Measurements from ENCODE around the gene DKK3.

The DKK3 gene

GRCh38 chr11:12045914-12046635 lies 37.6 kb upstream of the DKK3 start:
- Histone ChIP-seq H3F3A (ENCODE audit: insufficient read depth) (no peaks in the 10 kb centered on the region), H3K9me2 (replicated peaks; ENCODE audit: insufficient read depth, low read length) (no peaks in the 10 kb centered on the region), H3K36me3 (ENCODE audit: low read length) (no peaks in the 10 kb centered on the region), H3K27me3 (ENCODE audit: low read length) (no peaks in the 10 kb centered on the region), H3K79me2 (ENCODE audit: insufficient read depth, low read length) (no peaks in the 10 kb centered on the region), H2AFZ (ENCODE audit: low read depth, low read length, severe bottlenecking) (no peak overlapping the region), H3K9ac (ENCODE audit: low read length) (no peak overlapping the region), H3K4me3 (ENCODE audit: insufficient read depth, low read length, poor library complexity, severe bottlenecking) (no peak overlapping the region), H4K20me1 (ENCODE audit: low read depth, low read length) (no peaks in the 10 kb centered on the region), H3K27ac (ENCODE audit: low read depth, low read length) (no peak overlapping the region), H3K4me2 (ENCODE audit: low read depth, low read length, poor library complexity, severe bottlenecking) (no peak overlapping the region), H3K9me3 (ENCODE audit: insufficient read depth, low read length) (no peaks in the 10 kb centered on the region)
- TF ChIP-seq, protein P1, sequence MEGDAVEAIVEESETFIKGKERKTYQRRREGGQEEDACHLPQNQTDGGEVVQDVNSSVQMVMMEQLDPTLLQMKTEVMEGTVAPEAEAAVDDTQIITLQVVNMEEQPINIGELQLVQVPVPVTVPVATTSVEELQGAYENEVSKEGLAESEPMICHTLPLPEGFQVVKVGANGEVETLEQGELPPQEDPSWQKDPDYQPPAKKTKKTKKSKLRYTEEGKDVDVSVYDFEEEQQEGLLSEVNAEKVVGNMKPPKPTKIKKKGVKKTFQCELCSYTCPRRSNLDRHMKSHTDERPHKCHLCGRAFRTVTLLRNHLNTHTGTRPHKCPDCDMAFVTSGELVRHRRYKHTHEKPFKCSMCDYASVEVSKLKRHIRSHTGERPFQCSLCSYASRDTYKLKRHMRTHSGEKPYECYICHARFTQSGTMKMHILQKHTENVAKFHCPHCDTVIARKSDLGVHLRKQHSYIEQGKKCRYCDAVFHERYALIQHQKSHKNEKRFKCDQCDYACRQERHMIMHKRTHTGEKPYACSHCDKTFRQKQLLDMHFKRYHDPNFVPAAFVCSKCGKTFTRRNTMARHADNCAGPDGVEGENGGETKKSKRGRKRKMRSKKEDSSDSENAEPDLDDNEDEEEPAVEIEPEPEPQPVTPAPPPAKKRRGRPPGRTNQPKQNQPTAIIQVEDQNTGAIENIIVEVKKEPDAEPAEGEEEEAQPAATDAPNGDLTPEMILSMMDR (IDR thresholded peaks at IDR 0.05; ENCODE audit: insufficient read depth, low read length, poor library complexity, severe bottlenecking) = no peak
- no peak for TF ChIP-seq EZH2phosphoT487 (conservative IDR thresholded peaks at IDR 0.05; ENCODE audit: low read length)

GRCh38 chr11:12044799-12045198 lies 36.4 kb upstream of the DKK3 start:
- Histone ChIP-seq H2AFZ (ENCODE audit: low read depth, low read length, severe bottlenecking) (no peak overlapping the region), H3K27me3 (ENCODE audit: low read length) (no peaks in the 10 kb centered on the region), H3K9me3 (ENCODE audit: insufficient read depth, low read length) (no peaks in the 10 kb centered on the region), H3F3A (ENCODE audit: insufficient read depth) (no peaks in the 10 kb centered on the region), H3K36me3 (ENCODE audit: low read length) (no peaks in the 10 kb centered on the region), H4K20me1 (ENCODE audit: low read depth, low read length) (no peaks in the 10 kb centered on the region), H3K9ac (ENCODE audit: low read length) (no peak overlapping the region), H3K4me2 (ENCODE audit: low read depth, low read length, poor library complexity, severe bottlenecking) (no peak overlapping the region), H3K4me3 (ENCODE audit: insufficient read depth, low read length, poor library complexity, severe bottlenecking) (no peak overlapping the region), H3K27ac (ENCODE audit: low read depth, low read length) (no peak overlapping the region), H3K9me2 (replicated peaks; ENCODE audit: insufficient read depth, low read length) (no peaks in the 10 kb centered on the region), H3K79me2 (ENCODE audit: insufficient read depth, low read length) (no peaks in the 10 kb centered on the region)
- no peak for TF ChIP-seq EZH2phosphoT487 (conservative IDR thresholded peaks at IDR 0.05; ENCODE audit: low read length)
- TF ChIP-seq, protein P1 (IDR thresholded peaks at IDR 0.05; ENCODE audit: insufficient read depth, low read length, poor library complexity, severe bottlenecking) = no peak

- Histone ChIP-seq H3K4me2 (ENCODE audit: low read depth, low read length, poor library complexity, severe bottlenecking) (no peak overlapping the region), H3F3A (ENCODE audit: insufficient read depth) (no peaks in the 10 kb centered on the region), H4K20me1 (ENCODE audit: low read depth, low read length) (no peaks in the 10 kb centered on the region), H3K4me3 (ENCODE audit: insufficient read depth, low read length, poor library complexity, severe bottlenecking) (no peak overlapping the region), H3K9me2 (replicated peaks; ENCODE audit: insufficient read depth, low read length) (no peaks in the 10 kb centered on the region), H3K79me2 (ENCODE audit: insufficient read depth, low read length) (no peaks in the 10 kb centered on the region), H3K9me3 (ENCODE audit: insufficient read depth, low read length) (no peaks in the 10 kb centered on the region), H3K36me3 (ENCODE audit: low read length) (no peaks in the 10 kb centered on the region), H3K9ac (ENCODE audit: low read length) (no peak overlapping the region), H3K27ac (ENCODE audit: low read depth, low read length) (no peak overlapping the region), H3K27me3 (ENCODE audit: low read length) (no peaks in the 10 kb centered on the region), H2AFZ (ENCODE audit: low read depth, low read length, severe bottlenecking) (no peak overlapping the region)
- TF ChIP-seq, protein P1 (IDR thresholded peaks at IDR 0.05; ENCODE audit: insufficient read depth, low read length, poor library complexity, severe bottlenecking) = peak; percentile 96
- no peak for TF ChIP-seq EZH2phosphoT487 (conservative IDR thresholded peaks at IDR 0.05; ENCODE audit: low read length)
Measured at GRCh38 chr11:12043959-12044791, 35.7 kb upstream of the DKK3 start.
